GM12878 (cell line): ENCODE results near the gene TFF2. TPM values are rescaled to one million over a fixed set of nuclear protein-coding genes. Genes with fewer than 3 reads are reported as not detected.

Experiments used
- ATAC-seq: fragments of 200-7000 bp; cut with Tn5 transposase; 3 replicates; pipeline ENCODE4 v1.9.1; 2020; ENCODE audit warnings: mild to moderate bottlenecking, moderate library complexity
- BruUV-seq: library from RNA; stranded (reverse); fragments of 400-500 nt; replicated peaks from 2 replicates; lab custom pipeline; 2021; lab: Mats Ljungman, UMichigan
- CTCF ChIA-PET: fragments of 300-600 bp; sonication (Branson Sonifier 250); formaldehyde crosslinking; extraction: SDS; loops from one replicate; lab custom pipeline; 2021; ENCODE audit warnings: inconsistent platforms; lab: Yijun Ruan, JAX
- POLR2A ChIA-PET: fragments of 350-600 bp; formaldehyde crosslinking; extraction: SDS; loops from one replicate; lab custom pipeline; 2021; ENCODE audit warnings: inconsistent platforms; lab: Charles Lee
- RAD21 ChIA-PET: fragments of 300-600 bp; sonication (Branson Sonifier 250); formaldehyde crosslinking; loops from one replicate; lab custom pipeline; 2023; ENCODE audit warnings: antibody characterized with exemption; ENCODE audit not compliant: unreplicated experiment; lab: Charles Lee
- SMC1A ChIA-PET: fragments of 300-600 bp; sonication (Branson Sonifier 250); formaldehyde crosslinking; loops from one replicate; lab custom pipeline; 2023; ENCODE audit not compliant: unreplicated experiment, uncharacterized antibody; lab: Charles Lee
- DNase-seq: peaks from one replicate; pipeline ENCODE4 v3.0.0-alpha.2; 2011; ENCODE audit warnings: low read depth, low spot score
- FAIRE-seq: peaks from 3 replicates; lab custom pipeline; 2011; peaks lifted over from hg19 to GRCh38; lab: Jason Lieb, UNC
- H2AFZ ChIP-seq: 2 replicates; pipeline ENCODE4 v1.6.0; 2011; ENCODE audit warnings: low read depth, low read length, control low read depth; ENCODE audit not compliant: control insufficient read depth
- H3K27ac ChIP-seq: 2 replicates; pipeline ENCODE4 v1.5.1; 2011; ENCODE audit warnings: control low read depth; ENCODE audit not compliant: control insufficient read depth, insufficient read depth
- H3K27me3 ChIP-seq, 2 experiments: replicated peaks in 1 of 2; 2 replicates each; pipeline versions ENCODE4 v1.6.0 to v1.6.1; 2011; ENCODE audit warnings: low read length in 1 of 2; ENCODE audit not compliant: control insufficient read depth in 2 of 2, insufficient read depth in 2 of 2
- H3K36me3 ChIP-seq, 2 experiments: 2 replicates each; pipeline ENCODE4 v1.5.1; 2011; ENCODE audit warnings: low read length in 1 of 2; ENCODE audit not compliant: control insufficient read depth in 2 of 2, insufficient read depth in 2 of 2
- H3K4me1 ChIP-seq: 2 replicates; pipeline ENCODE4 v1.6.1; 2011; ENCODE audit warnings: mild to moderate bottlenecking, low read length, moderate library complexity, mixed read lengths; ENCODE audit not compliant: control insufficient read depth, insufficient read depth
- H3K4me2 ChIP-seq: 2 replicates; pipeline ENCODE4 v1.6.0; 2011; ENCODE audit warnings: control low read depth; ENCODE audit not compliant: control insufficient read depth, insufficient read depth
- H3K4me3 ChIP-seq: fragments of 200-600 bp; sonication (generic); 2 replicates; pipeline ENCODE4 v1.5.1; 2016
- H3K79me2 ChIP-seq: 2 replicates; pipeline ENCODE4 v1.6.0; 2011; ENCODE audit warnings: low read length; ENCODE audit not compliant: control insufficient read depth, insufficient read depth
- H3K9ac ChIP-seq: 2 replicates; pipeline ENCODE4 v1.8.0; 2011; ENCODE audit warnings: low read length, control low read depth, mixed read lengths; ENCODE audit not compliant: control insufficient read depth, insufficient read depth
- H3K9me3 ChIP-seq: replicated peaks from 3 replicates; pipeline ENCODE4 v1.5.1; 2011; ENCODE audit warnings: mild to moderate bottlenecking, low read length; ENCODE audit not compliant: control insufficient read depth, insufficient read depth
- H4K20me1 ChIP-seq: 2 replicates; pipeline ENCODE4 v1.6.0; 2011; ENCODE audit not compliant: control insufficient read depth, insufficient read depth
- DPF2 ChIP-seq: fragments of 450-650 bp; IDR thresholded peaks from 2 replicates; pipeline ENCODE4 v1.6.1; 2017; ENCODE audit warnings: mild to moderate bottlenecking
- E2F4 ChIP-seq: IDR thresholded peaks from 2 replicates; pipeline ENCODE4 v1.6.1; 2012; ENCODE audit warnings: low read depth, low read length, improper control_type of control experiment
- IKZF2 ChIP-seq, 2 experiments: fragments of 450-650 bp; IDR thresholded peaks; 2 replicates each; pipeline ENCODE4 v1.6.1; 2017; ENCODE audit warnings: mild to moderate bottlenecking in 2 of 2, moderate library complexity in 2 of 2
- KDM1A ChIP-seq: fragments of 200-600 bp; sonication (generic); IDR thresholded peaks from 2 replicates; pipeline ENCODE4 v1.6.1; 2016; ENCODE audit warnings: borderline replicate concordance
- LARP7 ChIP-seq: fragments of 450-650 bp; IDR thresholded peaks from 2 replicates; pipeline ENCODE4 v1.6.1; 2017; ENCODE audit warnings: mild to moderate bottlenecking
- PAX5 ChIP-seq: IDR thresholded peaks from 2 replicates; pipeline ENCODE4 v1.6.1; 2011; ENCODE audit warnings: low read depth, low read length, borderline replicate concordance
- REST ChIP-seq: IDR thresholded peaks from 2 replicates; pipeline ENCODE4 v1.6.1; 2012; ENCODE audit warnings: mild to moderate bottlenecking, low read depth, low read length
- RFX5 ChIP-seq: IDR thresholded peaks from 2 replicates; pipeline ENCODE4 v1.6.1; 2011; ENCODE audit warnings: low read depth, low read length, improper control_type of control experiment
- RUNX3 ChIP-seq: IDR thresholded peaks from 2 replicates; pipeline ENCODE4 v1.6.1; 2012; ENCODE audit warnings: low read length, inconsistent platforms
- SREBF1 ChIP-seq: IDR thresholded peaks from 2 replicates; pipeline ENCODE4 v1.6.1; 2012; ENCODE audit warnings: mild to moderate bottlenecking, low read length
- ZBTB4 ChIP-seq: fragments of 450-650 bp; formaldehyde crosslinking; IDR thresholded peaks from 2 replicates; pipeline ENCODE4 v1.4.0; 2022; ENCODE audit warnings: mild to moderate bottlenecking, moderate library complexity
- ZNF622 ChIP-seq: fragments of 450-650 bp; IDR thresholded peaks from 2 replicates; pipeline ENCODE4 v1.6.1; 2017; ENCODE audit warnings: mild to moderate bottlenecking, inconsistent platforms
- WGBS: methylation state at CpG from one replicate; pipeline ENCODE4 v1.1.6; 2016; ENCODE audit warnings: low lambda C conversion rate; ENCODE audit not compliant: insufficient replicate concordance, insufficient coverage; ENCODE audit errors: missing lambda C conversion rate; 5-methylcytosine and 5-hydroxymethylcytosine counted together
- in situ Hi-C: fragments of 300-500 bp; cut with MboI; formaldehyde crosslinking; loops from 9 replicates; pipeline ENCODE4 v1.14.3; 2018; ENCODE audit warnings: mixed read lengths
- intact Hi-C: fragments of 100-400 bp; cut with micrococcal nuclease; formaldehyde crosslinking; loops from one replicate; pipeline ENCODE4 v1.14.2; 2022; ENCODE audit not compliant: unreplicated experiment
- polyA plus RNA-seq, 11 experiments: library from polyadenylated mRNA; depleted of rRNA in 4 of 11; unstranded in 6 of 11; stranded (reverse) in 5 of 11; fragments of >200 nt; fragmentation: Nextera tagmentation in 4 of 11; fragmentation: Illumina TruSeq in 1 of 11; extraction: Ambion mirVana in 4 of 11; extraction: Trizol in 1 of 11; gene quantifications; 1 replicate in 1 of 11; 2 replicates in 10 of 11; pipeline versions ENCODE4 v1.2.1 to v1.2.3, GENCODE V29; 2011 to 2016; ENCODE audit warnings: inconsistent platforms in 2 of 11, missing spikeins in 2 of 11, low read depth in 1 of 11
- total RNA-seq, 4 experiments: library from RNA; depleted of rRNA in 3 of 4; stranded (reverse); fragments of >200 nt in 3 of 4; fragmentation: Illumina TruSeq in 1 of 4; extraction: Trizol in 1 of 4; gene quantifications; 2 replicates each; pipeline versions ENCODE4 v1.2.1 to v1.2.3, GENCODE V29; 2013 to 2021

TFF2 gene
- total and polyA plus RNA-seq, 10 of the 15 experiments (the other 5 are each of a cell fraction or from before 2014, with no cell fraction given): 0.56 TPM; not detected in 9

GRCh38 chr21:42307106-42307505 is 43.7 kb downstream of the TFF2 start:
- Histone ChIP-seq H4K20me1 (no peaks in the 10 kb centered on the region), H3K4me3 (no peak overlapping the region), H3K4me2 (no peak overlapping the region), H3K27ac (no peak overlapping the region), H3K27me3 (no peaks in the 10 kb centered on the region), H3K9ac (no peak overlapping the region), H3K9me3 (no peaks in the 10 kb centered on the region), H2AFZ (no peak overlapping the region), H3K79me2 (no peaks in the 10 kb centered on the region), H3K36me3 (no peaks in the 10 kb centered on the region), H3K4me1 (no peaks in the 10 kb centered on the region)
- RAD21 ChIA-PET: no interaction called here
- TF ChIP-seq LARP7 (no peak), E2F4 (no peak), RFX5 (no peak), SREBF1 (no peak), PAX5 (no peak), REST (no peak), DPF2 (no peak), ZBTB4 (CRISPR knock-in tag) (no peak), RUNX3 (no peak), KDM1A (no peak), ZNF622 (no peak), IKZF2 (IDR thresholded peaks at IDR 0.05) (no peak)
- intact Hi-C loops: no loop called here
- POLR2A ChIA-PET: no interaction called here
- DNase-seq (no peak), FAIRE-seq (no peak), ATAC-seq (no peak)
- in situ Hi-C loops: loop anchor here (5.0 kb wide), 2 partner anchors 140 to 230 kb away; no protein-coding TSS in a partner anchor
- CTCF ChIA-PET: no interaction called here
- BruUV-seq: no TSS peak
- WGBS: 11% methylated on average over 5 of the region's 5 CpGs
- SMC1A ChIA-PET: interaction anchor here (1.0 kb wide), 2 partner anchors 162 to 231 kb away, joined by 3 to 6 read pairs; no protein-coding TSS in a partner anchor
